ENCODE data around the gene MRC1.

The MRC1 gene

GRCh38 chr10:17771017-17771416, 38.1 kb upstream of the MRC1 start:
- TF ChIP-seq CTCF (IDR thresholded peaks at IDR 0.05; ENCODE audit: unreplicated experiment in 3 of 3) = no peak
- no peaks in the 10 kb centered on the region for H3K9me3 Mint-ChIP-seq
- H3K4me3 Mint-ChIP-seq = no peak overlapping the region
- H3K27me3 Mint-ChIP-seq (ENCODE audit: low read depth) = no peaks in the 10 kb centered on the region
- H3K36me3 Mint-ChIP-seq (ENCODE audit: low read depth) = no peaks in the 10 kb centered on the region
- no peaks in the 10 kb centered on the region for H3K4me1 Mint-ChIP-seq
- no peak overlapping the region for H3K27ac Mint-ChIP-seq

GRCh38 chr10:17779784-17780183, 29.4 kb upstream of the MRC1 start:
- Mint-ChIP-seq H3K27me3 (ENCODE audit: low read depth) (no peaks in the 10 kb centered on the region), H3K4me1 (peaks cover 10% of the 10 kb centered on the region), H3K4me3 (no peak overlapping the region), H3K36me3 (ENCODE audit: low read depth) (no peaks in the 10 kb centered on the region), H3K9me3 (no peaks in the 10 kb centered on the region), H3K27ac (no peak overlapping the region)
- no peak for TF ChIP-seq CTCF (IDR thresholded peaks at IDR 0.05; ENCODE audit: unreplicated experiment in 3 of 3)

- H3K4me3 Mint-ChIP-seq = no peak overlapping the region
- H3K27ac Mint-ChIP-seq = no peak overlapping the region
- TF ChIP-seq CTCF (IDR thresholded peaks at IDR 0.05; ENCODE audit: unreplicated experiment in 3 of 3) = no peak
- H3K9me3 Mint-ChIP-seq = no peaks in the 10 kb centered on the region
- H3K27me3 Mint-ChIP-seq (ENCODE audit: low read depth) = no peaks in the 10 kb centered on the region
- H3K4me1 Mint-ChIP-seq = peaks cover 10% of the 10 kb centered on the region
- H3K36me3 Mint-ChIP-seq (ENCODE audit: low read depth) = no peaks in the 10 kb centered on the region
Measured at GRCh38 chr10:17780727-17781126, 28.4 kb upstream of the MRC1 start.

GRCh38 chr10:17781856-17782255, 27.3 kb upstream of the MRC1 start:
- Mint-ChIP-seq H3K9me3 (no peaks in the 10 kb centered on the region), H3K27me3 (ENCODE audit: low read depth) (no peaks in the 10 kb centered on the region), H3K27ac (no peak overlapping the region), H3K4me3 (no peak overlapping the region), H3K4me1 (peaks cover 10% of the 10 kb centered on the region), H3K36me3 (ENCODE audit: low read depth) (no peaks in the 10 kb centered on the region)
- no peak for TF ChIP-seq CTCF (IDR thresholded peaks at IDR 0.05; ENCODE audit: unreplicated experiment in 3 of 3)

GRCh38 chr10:17782921-17783665, 26.1 kb upstream of the MRC1 start:
- Mint-ChIP-seq H3K27ac (peak overlapping the region in 2 of 3 experiments; percentile 5 to 12), H3K27me3 (ENCODE audit: low read depth) (no peaks in the 10 kb centered on the region), H3K4me3 (no peak overlapping the region), H3K36me3 (ENCODE audit: low read depth) (no peaks in the 10 kb centered on the region), H3K9me3 (no peaks in the 10 kb centered on the region), H3K4me1 (peaks cover 10% of the 10 kb centered on the region)
- TF ChIP-seq CTCF (IDR thresholded peaks at IDR 0.05; ENCODE audit: unreplicated experiment in 3 of 3) = no peak

- Mint-ChIP-seq H3K4me3 (no peak overlapping the region), H3K27ac (peak overlapping the region in 1 of 3 experiments; percentile 12), H3K9me3 (no peaks in the 10 kb centered on the region), H3K4me1 (peaks cover 10% of the 10 kb centered on the region), H3K36me3 (ENCODE audit: low read depth) (no peaks in the 10 kb centered on the region), H3K27me3 (ENCODE audit: low read depth) (no peaks in the 10 kb centered on the region)
- no peak for TF ChIP-seq CTCF (IDR thresholded peaks at IDR 0.05; ENCODE audit: unreplicated experiment in 3 of 3)
Measured at GRCh38 chr10:17783751-17784150, 25.4 kb upstream of the MRC1 start.

Measured in nephron (organoid).